ENCODE data around the gene HBD. TPM values are rescaled to one million over a fixed set of nuclear protein-coding genes. Genes with fewer than 3 reads are reported as not detected.

Gene HBD
- total RNA-seq (1 to 10 TPM in 2 of 4 donors, not detected in 2; 1.6 to 6.2 TPM), polyA plus RNA-seq (under 1 TPM in 1 of 3 donors, not detected in 2; 0.17 TPM)
- long read RNA-seq, donor 1, result 0 reads
- long read RNA-seq, donor 2, result 0 reads

GRCh38 chr11:5234381-5234834, at the start of gene HBD:
Gene HBD (minus strand): TSS chr11:5234483. CDS start chr11:5234433, 50 bp downstream.
- Histone ChIP-seq H3K27ac (no peak within 1 kb of the TSS), H3K36me3 (ENCODE audit: insufficient read depth in 1 of 2, low read depth in 1 of 2) (no peaks in the 10 kb centered on the region), H3K9me3 (no peaks in the 10 kb centered on the region), H3K4me1 (no peaks in the 10 kb centered on the region), H3K27me3 (ENCODE audit: insufficient read depth in 3 of 3, low read length in 2 of 3) (no peaks in the 10 kb centered on the region), H3K4me3 (no peak within 1 kb of the TSS)
- no peak for ATAC-seq
- no peak for TF ChIP-seq CTCF (IDR thresholded peaks at IDR 0.05)
- intact Hi-C loops (cut with DNase I), result no loop called here
- 74 to 80% (median 75%) methylated on average over 2 of the region's 2 CpGs for WGBS, 3 donors
- DNase-seq, result no peak

DNA sequence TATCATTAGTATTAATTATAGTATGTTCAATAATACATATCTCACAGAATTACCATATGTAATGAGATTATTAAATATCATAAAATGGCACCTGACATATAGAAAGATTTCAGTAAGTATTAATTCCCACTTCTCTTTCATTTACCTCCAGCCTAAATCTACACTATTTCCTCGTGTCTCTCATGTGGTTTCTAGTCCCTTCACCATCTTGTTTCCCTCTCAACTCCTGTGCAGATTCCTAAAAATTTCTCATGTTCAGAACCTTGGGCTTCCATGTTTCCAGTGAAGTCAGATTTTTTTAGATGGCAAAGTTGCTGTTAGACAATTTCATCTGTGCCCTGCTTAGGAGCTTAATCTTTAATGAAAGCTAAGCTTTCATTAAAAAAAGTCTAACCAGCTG, 49.6 kb upstream of the HBD start:
- Histone ChIP-seq H3K4me3 (no peak overlapping the region), H3K4me1 (no peaks in the 10 kb centered on the region), H3K9me3 (no peaks in the 10 kb centered on the region), H3K27ac (no peak overlapping the region), H3K27me3 (ENCODE audit: insufficient read depth in 3 of 3, low read length in 2 of 3) (no peaks in the 10 kb centered on the region), H3K36me3 (ENCODE audit: insufficient read depth in 1 of 2, low read depth in 1 of 2) (no peaks in the 10 kb centered on the region)
- TF ChIP-seq CTCF (IDR thresholded peaks at IDR 0.05), result no peak
- 53 to 65% (median 57%) methylated on average over 1 of the region's 1 CpG for WGBS, 3 donors
- ATAC-seq (no peak), DNase-seq (no peak)
- intact Hi-C loops (cut with DNase I), result no loop called here

- no peak for DNase-seq
- intact Hi-C loops (cut with DNase I), result no loop called here
- 65 to 76% (median 76%) methylated on average over 3 of the region's 3 CpGs for WGBS, 3 donors
- TF ChIP-seq CTCF (IDR thresholded peaks at IDR 0.05), result no peak
- no peaks in the 10 kb centered on the region for H3K9me3 ChIP-seq
- no peaks in the 10 kb centered on the region for H3K36me3 ChIP-seq (ENCODE audit: insufficient read depth in 1 of 2, low read depth in 1 of 2)
- H3K27me3 ChIP-seq (ENCODE audit: insufficient read depth in 3 of 3, low read length in 2 of 3), result no peaks in the 10 kb centered on the region
- ATAC-seq, result no peak
- no peak overlapping the region for H3K27ac ChIP-seq
- H3K4me3 ChIP-seq, result no peak overlapping the region
- no peaks in the 10 kb centered on the region for H3K4me1 ChIP-seq
These were observed 48.8 kb upstream of the HBD start for GRCh38 chr11:5283086-5283485.

- Histone ChIP-seq H3K27ac (no peak overlapping the region), H3K4me3 (no peak overlapping the region), H3K27me3 (ENCODE audit: insufficient read depth in 3 of 3, low read length in 2 of 3) (no peaks in the 10 kb centered on the region), H3K36me3 (ENCODE audit: insufficient read depth in 1 of 2, low read depth in 1 of 2) (no peaks in the 10 kb centered on the region), H3K9me3 (no peaks in the 10 kb centered on the region), H3K4me1 (no peaks in the 10 kb centered on the region)
- no peak for TF ChIP-seq CTCF (IDR thresholded peaks at IDR 0.05)
- 48 to 61% (median 60%) methylated on average over 2 of the region's 2 CpGs for WGBS, 3 donors
- ATAC-seq (no peak), DNase-seq (no peak)
- intact Hi-C loops (cut with DNase I), result no loop called here
These were observed 48.3 kb upstream of the HBD start for GRCh38 chr11:5282628-5283027.

- intact Hi-C loops (cut with DNase I), result no loop called here
- no peaks in the 10 kb centered on the region for H3K9me3 ChIP-seq
- no peaks in the 10 kb centered on the region for H3K36me3 ChIP-seq (ENCODE audit: insufficient read depth in 1 of 2, low read depth in 1 of 2)
- H3K4me3 ChIP-seq, result no peak overlapping the region
- no peak overlapping the region for H3K27ac ChIP-seq
- TF ChIP-seq CTCF (IDR thresholded peaks at IDR 0.05), result no peak
- no peak for DNase-seq
- H3K27me3 ChIP-seq (ENCODE audit: insufficient read depth in 3 of 3, low read length in 2 of 3), result no peaks in the 10 kb centered on the region
- H3K4me1 ChIP-seq, result no peaks in the 10 kb centered on the region
- ATAC-seq, result no peak
These were observed 47.3 kb upstream of the HBD start for GRCh38 chr11:5281596-5281995.

All from psoas muscle (tissue), 8 donors.